Measurements from ENCODE around the gene ARID1B. TPM values are rescaled to one million over a fixed set of nuclear protein-coding genes. Genes with fewer than 3 reads are reported as not detected.

ARID1B gene
- total and polyA plus RNA-seq, 2 donors (not counting 1 experiment from before 2014, with no cell fraction given) = 47.2 to 280 TPM

GRCh38 chr6:157066781-157067491 is 289.8 kb downstream of the ARID1B start:
- Histone ChIP-seq H4K20me1 (ENCODE audit: control insufficient read depth, insufficient read depth, low read length, poor library complexity, severe bottlenecking) (peaks cover 20% of the 10 kb centered on the region), H3K4me3 (ENCODE audit: control extremely low read depth in 1 of 5, extremely low read depth in 1 of 5, insufficient read depth in 1 of 5, low read depth in 2 of 5, low read length in 4 of 5) (no peak overlapping the region), H3K36me3 (replicated peaks in 1 of 2; ENCODE audit: control extremely low read depth in 1 of 2, control insufficient read depth in 1 of 2, extremely low read depth in 1 of 2, insufficient read depth in 2 of 2, low read length in 1 of 2) (peaks cover 0 to 10% of the 10 kb centered on the region in 2 experiments), H3K27me3 (replicated peaks in 1 of 4; ENCODE audit: control extremely low read depth in 1 of 4, control insufficient read depth in 3 of 4, insufficient read depth in 4 of 4, low read length in 3 of 4) (no peaks in the 10 kb centered on the region), H3K9ac (ENCODE audit: low read length) (peak overlapping the region; percentile 8), H3K79me2 (ENCODE audit: control insufficient read depth, insufficient read depth, low read length) (peaks cover 89% of the 10 kb centered on the region), H3K9me3 (ENCODE audit: control extremely low read depth in 1 of 3, control insufficient read depth in 2 of 3, insufficient read depth in 1 of 3, low read length in 2 of 3) (peaks cover 0 to under 1% (median 0%) of the 10 kb centered on the region in 3 donors), H3K27ac (ENCODE audit: low read length in 2 of 2) (peak overlapping the region; percentile 30 to 60), H2AFZ (ENCODE audit: insufficient read depth, low read depth, low read length, poor library complexity, severe bottlenecking) (peak overlapping the region; percentile 24), H3K4me1 (ENCODE audit: control insufficient read depth in 2 of 2, insufficient read depth in 2 of 2, low read length in 2 of 2) (peaks cover 47 to 48% of the 10 kb centered on the region in 2 donors), H3K4me2 (replicated peaks; ENCODE audit: low read depth, low read length, poor library complexity, severe bottlenecking) (peak overlapping the region; percentile 48)
- ATAC-seq (ENCODE audit: low read depth) (no peak), DNase-seq (no peak)
- Mint-ChIP-seq H3K9me3 (ENCODE audit: insufficient read depth) (no peaks in the 10 kb centered on the region), H3K4me3 (peak overlapping the region; percentile 42), H3K4me1 (peaks cover 73% of the 10 kb centered on the region), H3K27ac (peak overlapping the region; percentile 34), H3K27me3 (no peaks in the 10 kb centered on the region)
- TF ChIP-seq CTCF (IDR thresholded peaks at IDR 0.05) (no peak), EZH2 (IDR thresholded peaks at IDR 0.05; ENCODE audit: borderline replicate concordance, insufficient read depth, low read depth, low read length, poor library complexity, severe bottlenecking) (no peak)
- intact Hi-C loops (cut with micrococcal nuclease) = no loop called here
- WGBS (ENCODE audit: insufficient coverage) = 27% methylated on average over 4 of the region's 6 CpGs
- ChIA-PET CTCF (interaction anchor here (2.4 kb wide), 1 partner anchor 12 kb away, joined by 12 read pairs; no protein-coding TSS in a partner anchor), POLR2A (no interaction called here)

DNA sequence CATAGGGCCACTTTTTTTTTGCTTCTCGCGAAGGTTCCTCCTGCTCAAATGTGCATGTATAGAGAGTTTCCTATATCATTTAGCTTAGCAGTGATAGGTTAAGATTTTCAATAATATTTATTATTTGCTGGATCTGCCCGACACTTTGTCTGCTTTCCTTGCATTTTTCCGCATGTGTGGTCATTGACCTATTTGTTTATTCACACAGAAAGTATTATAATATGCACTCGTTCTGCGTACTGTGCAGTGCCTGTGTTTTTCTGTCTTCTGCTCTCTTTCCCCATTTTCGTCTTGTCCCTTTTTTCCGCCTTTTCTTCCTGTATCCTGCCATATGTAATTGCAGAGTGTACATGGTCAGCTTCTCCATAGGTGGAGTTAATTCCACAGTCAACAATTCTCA is 290.3 kb downstream of the ARID1B start:
- ChIA-PET CTCF (interaction anchor here (2.4 kb wide), 1 partner anchor 13 kb away, joined by 12 read pairs; no protein-coding TSS in a partner anchor), POLR2A (interaction anchor here (0.5 kb wide), 1 partner anchor 18 kb away, joined by 5 read pairs; no protein-coding TSS in a partner anchor)
- H2AFZ ChIP-seq (ENCODE audit: insufficient read depth, low read depth, low read length, poor library complexity, severe bottlenecking) = no peak overlapping the region
- Mint-ChIP-seq H3K9me3 (ENCODE audit: insufficient read depth) (no peaks in the 10 kb centered on the region), H3K27me3 (no peaks in the 10 kb centered on the region), H3K27ac (no peak overlapping the region), H3K4me3 (no peak overlapping the region), H3K4me1 (peaks cover 77% of the 10 kb centered on the region)
- H3K27me3 ChIP-seq (replicated peaks in 1 of 4; ENCODE audit: control extremely low read depth in 1 of 4, control insufficient read depth in 3 of 4, insufficient read depth in 4 of 4, low read length in 3 of 4) = no peaks in the 10 kb centered on the region
- H3K9ac ChIP-seq (ENCODE audit: low read length) = no peak overlapping the region
- TF ChIP-seq EZH2 (IDR thresholded peaks at IDR 0.05; ENCODE audit: borderline replicate concordance, insufficient read depth, low read depth, low read length, poor library complexity, severe bottlenecking) = no peak
- TF ChIP-seq CTCF (IDR thresholded peaks at IDR 0.05) = no peak
- H3K4me1 ChIP-seq (ENCODE audit: control insufficient read depth in 2 of 2, insufficient read depth in 2 of 2, low read length in 2 of 2) = peaks cover 47 to 50% of the 10 kb centered on the region in 2 donors
- peaks cover 15% of the 10 kb centered on the region for H4K20me1 ChIP-seq (ENCODE audit: control insufficient read depth, insufficient read depth, low read length, poor library complexity, severe bottlenecking)
- peaks cover 83% of the 10 kb centered on the region for H3K79me2 ChIP-seq (ENCODE audit: control insufficient read depth, insufficient read depth, low read length)
- H3K9me3 ChIP-seq (ENCODE audit: control extremely low read depth in 1 of 3, control insufficient read depth in 2 of 3, insufficient read depth in 1 of 3, low read length in 2 of 3) = peaks cover 0 to 2% (median 0%) of the 10 kb centered on the region in 3 donors
- intact Hi-C loops (cut with micrococcal nuclease) = no loop called here
- H3K27ac ChIP-seq (ENCODE audit: low read length in 2 of 2) = peak overlapping the region in 1 of 2 donors; percentile 60
- peak overlapping the region; percentile 48 for H3K4me2 ChIP-seq (replicated peaks; ENCODE audit: low read depth, low read length, poor library complexity, severe bottlenecking)
- H3K36me3 ChIP-seq (replicated peaks in 1 of 2; ENCODE audit: control extremely low read depth in 1 of 2, control insufficient read depth in 1 of 2, extremely low read depth in 1 of 2, insufficient read depth in 2 of 2, low read length in 1 of 2) = peaks cover 0 to 10% of the 10 kb centered on the region in 2 experiments
- no peak overlapping the region for H3K4me3 ChIP-seq (ENCODE audit: control extremely low read depth in 1 of 5, extremely low read depth in 1 of 5, insufficient read depth in 1 of 5, low read depth in 2 of 5, low read length in 4 of 5)
- DNase-seq (no peak), ATAC-seq (ENCODE audit: low read depth) (no peak)
- no CpG with 5 or more reads among the region's 8 CpGs for WGBS (ENCODE audit: insufficient coverage)
